Placental epithelial cell (primary cell): ENCODE results near the gene ATP6V0A1. TPM values are rescaled to one million over a fixed set of nuclear protein-coding genes. Genes with fewer than 3 reads are reported as not detected.

ENCODE experiments used
- small RNA-seq: library from RNA; depleted of rRNA; stranded (forward); fragments of <200 nt; gene quantifications from one replicate; pipeline ENCODE3, GENCODE V24; 2012
- total RNA-seq: library from RNA; depleted of rRNA; stranded (reverse); fragments of >200 nt; gene quantifications from 2 replicates; pipeline ENCODE4 v1.2.3, GENCODE V29; 2012

The ATP6V0A1 gene
- 49.5 and 67.9 TPM in 2 replicates for total RNA-seq

DNA sequence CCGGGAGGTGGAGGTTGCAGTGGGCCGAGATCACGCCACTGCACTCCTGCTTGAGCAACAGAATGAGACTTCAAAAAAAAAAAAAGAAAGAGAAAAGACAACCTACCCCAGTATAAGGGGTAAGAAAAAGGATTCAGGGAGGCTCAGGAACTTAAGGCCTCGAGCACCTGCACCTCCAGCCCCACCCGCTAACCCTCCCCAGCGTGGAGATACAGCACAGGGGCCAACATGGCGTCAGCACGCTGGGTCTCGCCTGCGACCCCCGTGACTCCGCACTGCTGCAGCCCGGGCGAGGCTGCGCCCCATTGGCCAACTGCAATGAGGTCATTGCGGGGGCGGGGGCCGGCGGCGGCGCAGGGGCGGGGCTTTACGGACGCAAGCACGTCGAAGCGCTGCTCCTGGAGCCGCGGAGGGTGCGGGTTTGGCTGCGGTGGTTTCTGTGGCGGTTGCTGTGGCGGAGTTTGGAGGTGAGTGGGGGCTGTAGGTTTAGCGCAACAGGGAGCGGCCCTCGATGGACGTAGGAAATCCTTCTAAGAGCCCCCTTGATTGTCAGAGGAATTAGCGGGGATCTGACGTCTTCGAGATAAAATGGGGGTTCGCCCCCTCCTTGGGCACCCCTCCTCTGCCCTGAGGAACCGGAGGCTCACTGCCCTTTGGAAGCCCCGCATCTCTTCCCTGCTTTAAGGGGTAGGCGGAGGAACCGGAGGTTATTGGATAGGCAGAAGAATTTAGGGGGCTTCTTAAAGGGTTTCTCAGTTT lies at the start of gene ATP6V0A1:
Gene ATP6V0A1, plus strand, starts transcription at position 382 of the 759 bp plus-strand sequence. CDS start 2,017 bp downstream, outside the sequence.

GRCh38 chr17:42422958-42423712 lies 35.5 kb upstream of the ATP6V0A1 start, which contains the start of gene CAVIN1:
Gene CAVIN1, minus strand, starts transcription at chr17:42423256. Its CDS starts 159 bp downstream, at chr17:42423097.

DNA sequence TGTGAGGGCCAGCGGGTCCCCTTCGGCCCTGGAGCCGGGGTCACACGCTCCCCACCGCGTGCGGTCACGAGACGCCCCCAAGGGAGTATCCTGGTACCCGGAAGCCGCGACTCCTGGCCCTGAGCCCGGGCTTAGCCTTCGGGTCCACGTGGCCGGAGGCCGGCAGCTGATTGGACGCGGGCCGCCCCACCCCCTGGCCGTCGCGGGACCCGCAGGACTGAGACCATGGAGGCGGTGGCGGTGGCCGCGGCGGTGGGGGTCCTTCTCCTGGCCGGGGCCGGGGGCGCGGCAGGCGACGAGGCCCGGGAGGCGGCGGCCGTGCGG lies 77.3 kb downstream of the ATP6V0A1 start, which contains the start of gene NAGLU:
Gene NAGLU, plus strand, starts transcription at position 194 of the 324 bp plus-strand sequence. Its CDS starts 32 bp downstream, at position 226.

DNA sequence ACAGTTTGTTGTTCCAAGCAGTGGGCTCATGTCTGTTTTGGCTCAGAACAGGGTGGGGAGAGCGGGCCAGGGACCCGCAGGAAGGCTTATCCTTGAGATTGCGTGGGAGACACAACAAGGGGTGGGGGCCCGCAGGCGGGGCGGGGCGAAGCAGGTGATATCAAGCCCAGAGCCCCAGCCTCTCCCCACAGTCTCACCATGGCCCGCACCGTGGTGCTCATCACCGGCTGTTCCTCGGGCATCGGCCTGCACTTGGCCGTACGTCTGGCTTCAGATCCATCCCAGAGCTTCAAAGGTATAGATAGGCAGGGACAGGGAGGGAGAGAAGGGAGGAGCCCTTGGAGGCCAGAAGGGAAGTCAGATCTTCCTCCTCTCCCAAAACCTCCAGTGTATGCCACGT lies 94.1 kb downstream of the ATP6V0A1 start, which contains the start of gene HSD17B1:
Gene HSD17B1, plus strand, starts transcription at position 188 of the 400 bp plus-strand sequence. Its CDS starts 11 bp downstream, at position 199.

DNA sequence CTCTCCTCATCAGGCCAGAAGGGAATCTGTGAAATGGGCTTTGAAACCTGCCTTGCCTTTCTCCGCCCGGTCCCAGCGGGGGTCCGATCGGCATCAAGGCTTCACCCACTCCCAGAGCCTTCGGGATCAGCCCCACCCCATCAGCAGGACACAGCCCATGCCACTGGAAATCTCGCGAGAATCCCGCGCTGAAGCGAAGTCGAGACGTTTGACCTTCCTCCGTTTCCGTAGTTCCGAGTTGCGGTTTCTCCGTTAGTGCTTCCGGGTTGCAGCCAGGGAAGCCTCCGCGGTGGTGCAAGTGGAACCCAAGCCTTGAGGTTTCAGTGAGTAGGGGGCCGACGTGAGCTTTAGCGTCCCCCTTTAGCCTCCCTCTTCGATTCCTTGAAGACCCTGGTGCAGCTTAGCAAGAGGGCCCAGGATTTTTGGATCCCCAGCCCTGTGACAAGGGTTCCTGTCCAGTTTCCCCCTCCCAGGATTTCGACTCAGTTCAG lies 103.3 kb downstream of the ATP6V0A1 start, which contains the start of gene COASY:
Gene COASY, plus strand, starts transcription at position 252 of the 491 bp plus-strand sequence. CDS start 475 bp downstream, outside the sequence.

DNA sequence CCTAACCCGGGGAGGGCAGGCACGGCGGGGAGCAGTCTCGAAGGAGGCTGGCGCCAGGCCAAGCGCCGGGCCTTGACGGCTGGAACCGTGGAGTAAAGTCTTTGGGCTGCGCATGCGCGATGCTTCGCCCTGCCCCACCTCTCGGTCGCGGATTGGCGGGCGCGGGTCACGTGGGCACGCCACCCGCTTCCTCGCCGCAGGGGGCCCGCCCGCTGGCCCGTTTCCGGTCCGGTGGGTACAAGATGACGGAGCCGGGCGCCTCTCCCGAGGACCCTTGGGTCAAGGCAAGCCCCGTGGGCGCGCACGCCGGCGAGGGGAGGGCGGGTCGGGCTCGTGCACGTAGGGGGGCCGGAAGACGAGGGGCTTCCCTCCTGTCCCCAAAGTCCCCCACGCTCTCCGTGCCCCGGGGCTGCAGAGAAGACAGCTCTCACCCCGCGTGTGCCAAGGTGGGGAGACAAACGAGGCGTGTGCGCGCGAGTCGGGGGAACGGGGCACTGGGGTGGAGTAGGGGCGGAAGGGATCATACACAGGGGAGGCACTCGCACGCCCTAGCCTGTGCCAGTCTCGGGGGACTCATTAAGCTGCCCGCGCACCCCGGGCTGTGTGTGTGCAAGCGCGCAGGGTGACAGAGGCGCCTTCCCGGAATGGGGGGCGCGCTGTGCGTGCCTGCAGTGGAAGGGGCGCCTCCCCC lies 108.3 kb downstream of the ATP6V0A1 start, which contains the start of gene MLX:
Gene MLX, plus strand, starts transcription at position 218 of the 691 bp plus-strand sequence. Its CDS starts 25 bp downstream, at position 243.

Small RNAs within 50 kb of the gene (small RNA-seq; reads per million reads assigned to genes)
- gene MIR548AT: not detected
- gene RNU7-97P: not detected

Other genes starting within 250 kb of the ATP6V0A1 start
- 9.4 and 10.6 TPM in 2 replicates for gene STAT5B, start 182.5 kb upstream of the ATP6V0A1 start, total RNA-seq
- gene STAT5A, start 170.4 kb upstream of the ATP6V0A1 start, total RNA-seq: 4.3 and 13.3 TPM in 2 replicates
- 52.6 and 56.1 TPM in 2 replicates for gene STAT3, start 70.4 kb upstream of the ATP6V0A1 start, total RNA-seq
- gene CAVIN1, start 35.6 kb upstream of the ATP6V0A1 start, total RNA-seq: 218 and 464 TPM in 2 replicates
- gene NAGLU, start 77.4 kb downstream of the ATP6V0A1 start, total RNA-seq: 34.2 and 34.9 TPM in 2 replicates
- gene HSD17B1, start 94.0 kb downstream of the ATP6V0A1 start, total RNA-seq: 3.1 and 5.5 TPM in 2 replicates
- gene COASY, start 103.3 kb downstream of the ATP6V0A1 start, total RNA-seq: 20.4 and 27.2 TPM in 2 replicates
- 20.0 and 33.5 TPM in 2 replicates for gene MLX, start 108.2 kb downstream of the ATP6V0A1 start, total RNA-seq
- 2.3 and 4.3 TPM in 2 replicates for gene PSMC3IP, start 118.9 kb downstream of the ATP6V0A1 start, total RNA-seq
- gene RETREG3, start 150.5 kb downstream of the ATP6V0A1 start, total RNA-seq: 79.7 and 106 TPM in 2 replicates
- 12.6 and 40.2 TPM in 2 replicates for gene TUBG1, start 150.8 kb downstream of the ATP6V0A1 start, total RNA-seq
- 13.0 and 15.7 TPM in 2 replicates for gene TUBG2, start 200.4 kb downstream of the ATP6V0A1 start, total RNA-seq
- 18.1 and 29.1 TPM in 2 replicates for gene PLEKHH3, start 218.1 kb downstream of the ATP6V0A1 start, total RNA-seq
- gene CCR10, start 223.0 kb downstream of the ATP6V0A1 start, total RNA-seq: 0.54 and 0.79 TPM in 2 replicates
- gene CNTNAP1, start 223.7 kb downstream of the ATP6V0A1 start, total RNA-seq: 0.87 and 3.1 TPM in 2 replicates